ENCODE measurements around the gene S100A12. TPM values are rescaled to one million over a fixed set of nuclear protein-coding genes. Genes with fewer than 3 reads are reported as not detected.

Gene S100A12
- polyA plus RNA-seq, 1 of the 3 experiments (the other 2 are of a cell fraction): not detected

DNA sequence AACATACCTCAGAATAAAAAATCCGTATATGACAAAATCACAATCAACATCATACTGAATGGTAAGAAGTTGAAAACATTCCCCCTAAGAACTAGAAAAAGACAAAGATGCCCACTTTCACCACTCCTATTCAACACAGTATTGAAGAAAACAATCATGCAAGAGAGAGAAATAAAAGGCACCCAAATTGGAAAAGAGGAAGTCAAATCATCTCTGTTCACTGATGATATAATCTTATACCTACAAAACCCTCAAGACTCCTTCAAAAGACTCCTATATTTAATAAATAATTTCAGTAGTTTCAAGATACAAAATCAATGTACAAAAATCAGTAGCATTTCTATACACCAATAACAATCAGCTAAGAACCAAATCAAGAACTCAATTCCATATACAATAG lies 41.5 kb downstream of the S100A12 start:
- Histone ChIP-seq H4K20me1 (ENCODE audit: insufficient read depth) (no peaks in the 10 kb centered on the region), H3K36me3 (replicated peaks in 1 of 2; ENCODE audit: control insufficient read depth in 1 of 2, insufficient read depth in 2 of 2, low read length in 1 of 2) (no peaks in the 10 kb centered on the region), H3K9me3 (no peaks in the 10 kb centered on the region), H2AFZ (ENCODE audit: low read depth) (no peak overlapping the region), H3K4me1 (ENCODE audit: control insufficient read depth in 1 of 2, insufficient read depth in 2 of 2, low read depth in 1 of 2, low read length in 1 of 2) (no peaks in the 10 kb centered on the region), H3K79me2 (ENCODE audit: insufficient read depth) (no peaks in the 10 kb centered on the region), H3K4me2 (no peak overlapping the region), H3K9me2 (no peaks in the 10 kb centered on the region), H3K4me3 (ENCODE audit: low read depth in 2 of 2, low read length in 1 of 2) (no peak overlapping the region), H3K27me3 (ENCODE audit: insufficient read depth) (peaks cover 6% of the 10 kb centered on the region; the same call in 1 of the 2 replicates), H3K9ac (no peak overlapping the region), H3F3A (replicated peaks; ENCODE audit: insufficient read depth) (no peaks in the 10 kb centered on the region), H3K27ac (ENCODE audit: low read depth in 2 of 2, low read length in 1 of 2) (no peak overlapping the region)
- TF ChIP-seq FOXM1 (IDR thresholded peaks at IDR 0.05; ENCODE audit: low read depth) (no peak), CTCF (IDR thresholded peaks at IDR 0.05) (no peak), USF2 (IDR thresholded peaks at IDR 0.05; ENCODE audit: borderline replicate concordance, low read depth, low read length) (no peak), CHD2 (IDR thresholded peaks at IDR 0.05; ENCODE audit: low read length, partially characterized antibody) (no peak), MEF2A (IDR thresholded peaks at IDR 0.05; ENCODE audit: borderline replicate concordance, low read depth) (no peak), MXI1 (IDR thresholded peaks at IDR 0.05; ENCODE audit: low read depth, low read length) (no peak), ELF1 (IDR thresholded peaks at IDR 0.05) (no peak), REST (IDR thresholded peaks at IDR 0.05; ENCODE audit: low read depth, low read length) (no peak), TAF1 (IDR thresholded peaks at IDR 0.05; ENCODE audit: borderline replicate concordance, low read depth, low read length) (no peak), YY1 (IDR thresholded peaks at IDR 0.05; ENCODE audit: low read depth) (no peak), EP300 (IDR thresholded peaks at IDR 0.05; ENCODE audit: borderline replicate concordance in 1 of 2, low read depth in 1 of 2, low read length in 1 of 2) (no peak), FOXJ3 (CRISPR knock-in tag; IDR thresholded peaks at IDR 0.05) (no peak)
- TF ChIP-seq, protein P1, sequence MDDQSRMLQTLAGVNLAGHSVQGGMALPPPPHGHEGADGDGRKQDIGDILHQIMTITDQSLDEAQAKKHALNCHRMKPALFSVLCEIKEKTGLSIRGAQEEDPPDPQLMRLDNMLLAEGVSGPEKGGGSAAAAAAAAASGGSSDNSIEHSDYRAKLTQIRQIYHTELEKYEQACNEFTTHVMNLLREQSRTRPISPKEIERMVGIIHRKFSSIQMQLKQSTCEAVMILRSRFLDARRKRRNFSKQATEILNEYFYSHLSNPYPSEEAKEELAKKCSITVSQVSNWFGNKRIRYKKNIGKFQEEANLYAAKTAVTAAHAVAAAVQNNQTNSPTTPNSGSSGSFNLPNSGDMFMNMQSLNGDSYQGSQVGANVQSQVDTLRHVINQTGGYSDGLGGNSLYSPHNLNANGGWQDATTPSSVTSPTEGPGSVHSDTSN (IDR thresholded peaks at IDR 0.05): no peak
- TF ChIP-seq, protein P2, sequence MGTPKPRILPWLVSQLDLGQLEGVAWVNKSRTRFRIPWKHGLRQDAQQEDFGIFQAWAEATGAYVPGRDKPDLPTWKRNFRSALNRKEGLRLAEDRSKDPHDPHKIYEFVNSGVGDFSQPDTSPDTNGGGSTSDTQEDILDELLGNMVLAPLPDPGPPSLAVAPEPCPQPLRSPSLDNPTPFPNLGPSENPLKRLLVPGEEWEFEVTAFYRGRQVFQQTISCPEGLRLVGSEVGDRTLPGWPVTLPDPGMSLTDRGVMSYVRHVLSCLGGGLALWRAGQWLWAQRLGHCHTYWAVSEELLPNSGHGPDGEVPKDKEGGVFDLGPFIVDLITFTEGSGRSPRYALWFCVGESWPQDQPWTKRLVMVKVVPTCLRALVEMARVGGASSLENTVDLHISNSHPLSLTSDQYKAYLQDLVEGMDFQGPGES (IDR thresholded peaks at IDR 0.05; ENCODE audit: low read depth, low read length): no peak
- DNase-seq: no peak
- ChIA-PET POLR2A (no interaction called here), CTCF (no interaction called here)
- WGBS (ENCODE audit: low lambda C conversion rate): 53% methylated on average over 1 of the region's 1 CpG

Measured in SK-N-SH (cell line).